A549 (cell line): Measurements from ENCODE around the gene NFAM1.

ENCODE experiments used
- CHD2 ChIP-seq: fragments of 150-350 bp; IDR thresholded peaks from 2 replicates; pipeline ENCODE4 v1.6.1; 2014; ENCODE audit warnings: low read length; ENCODE audit not compliant: partially characterized antibody
- CTCF ChIP-seq: fragments of >200 bp; sonication (Bioruptor Twin); formaldehyde crosslinking; IDR thresholded peaks from 3 replicates; pipeline ENCODE4 v1.5.1; 2016
- HOXA7 ChIP-seq: fragments of 250-450 bp; sonication (Bioruptor Pico); IDR thresholded peaks from 2 replicates; pipeline ENCODE4 v1.5.0; 2020; ENCODE audit warnings: mild to moderate bottlenecking, moderate library complexity
- JUN ChIP-seq, 2 experiments: fragments of >200 bp; sonication (Bioruptor Twin); formaldehyde crosslinking; IDR thresholded peaks; 2 replicates in 1 of 2; 3 replicates in 1 of 2; pipeline ENCODE4 v1.6.1; 2016 to 2017
- JUNB ChIP-seq: fragments of >200 bp; sonication (Bioruptor Twin); formaldehyde crosslinking; IDR thresholded peaks from 2 replicates; pipeline ENCODE4 v1.6.1; 2016
- POLR2A ChIP-seq: IDR thresholded peaks from 2 replicates; pipeline ENCODE4 v1.6.1; 2012; ENCODE audit warnings: mild to moderate bottlenecking, low read length
- ZC3H11A ChIP-seq: fragments of 450-650 bp; IDR thresholded peaks from 2 replicates; pipeline ENCODE4 v1.6.1; 2014; ENCODE audit warnings: antibody characterized with exemption, mild to moderate bottlenecking

- no peak for TF ChIP-seq POLR2A
- TF ChIP-seq JUN (IDR thresholded peaks at IDR 0.05), result no peak
- no peak for TF ChIP-seq HOXA7 (CRISPR knock-in tag)
- TF ChIP-seq ZC3H11A, result no peak
- no peak for TF ChIP-seq CHD2
- TF ChIP-seq JUNB, result no peak
- no peak for TF ChIP-seq CTCF
Measured at GRCh38 chr22:42368379-42369249, 63.6 kb downstream of the NFAM1 start.
